NCI-H2227 treated with DMSO at 0.1 percent for 48 hours (cell line): Measurements from ENCODE around the gene CXorf49B.
"Not testable (repeated sequence)": the region's sequence is repeated elsewhere in the genome, so short reads cannot be mapped to it uniquely, and the experiment has no call there.

ENCODE experiments used
- DNase-seq: peaks from one replicate; lab custom pipeline; 2025; lab: John Stamatoyannopoulos, UW

CXorf49B gene

GRCh38 chrX:71763049-71763448 lies at the start of gene CXorf49B:
CXorf49B (plus strand) TSS chrX:71763349; CDS start chrX:71763424, 75 bp downstream.
- DNase-seq: not testable (repeated sequence)

- DNase-seq: not testable (repeated sequence)
Observed at GRCh38 chrX:71714064-71714463, 49.1 kb upstream of the CXorf49B start.

- not testable (repeated sequence) for DNase-seq
Observed at GRCh38 chrX:71715551-71715950, 47.6 kb upstream of the CXorf49B start.

- not testable (repeated sequence) for DNase-seq
Observed at GRCh38 chrX:71716323-71716722, 46.8 kb upstream of the CXorf49B start.

GRCh38 chrX:71718185-71718584 lies 45.0 kb upstream of the CXorf49B start, which contains the start of gene CXorf49:
CXorf49 (minus strand) TSS chrX:71718285; CDS start chrX:71718151, 134 bp downstream.
- not testable (repeated sequence) for DNase-seq

GRCh38 chrX:71719195-71719594 lies 44.0 kb upstream of the CXorf49B start:
- not testable (repeated sequence) for DNase-seq

GRCh38 chrX:71720289-71720886 lies 42.8 kb upstream of the CXorf49B start:
- not testable (repeated sequence) for DNase-seq

- not testable (repeated sequence) for DNase-seq
Observed at GRCh38 chrX:71760688-71761281, 2.4 kb upstream of the CXorf49B start.

- not testable (repeated sequence) for DNase-seq
Observed at GRCh38 chrX:71764832-71765231, 1.7 kb downstream of the CXorf49B start.

GRCh38 chrX:71765613-71766012 lies 2.5 kb downstream of the CXorf49B start:
- DNase-seq: not testable (repeated sequence)

- not testable (repeated sequence) for DNase-seq
Observed at GRCh38 chrX:71767134-71767533, 4.0 kb downstream of the CXorf49B start.

- DNase-seq: not testable (repeated sequence)
Observed at GRCh38 chrX:71778322-71778721, 15.2 kb downstream of the CXorf49B start.

GRCh38 chrX:71782225-71782949 lies 19.2 kb downstream of the CXorf49B start:
- not testable (repeated sequence) for DNase-seq

GRCh38 chrX:71782950-71783299 lies 19.8 kb downstream of the CXorf49B start:
- DNase-seq: not testable (repeated sequence)

- DNase-seq: not testable (repeated sequence)
Observed at GRCh38 chrX:71783569-71784347, 20.6 kb downstream of the CXorf49B start.

GRCh38 chrX:71784348-71784983 lies 21.3 kb downstream of the CXorf49B start:
- not testable (repeated sequence) for DNase-seq

- not testable (repeated sequence) for DNase-seq
Observed at GRCh38 chrX:71806450-71806849, 43.3 kb downstream of the CXorf49B start.

- no peak for DNase-seq
Observed at GRCh38 chrX:71809886-71810285, 46.7 kb downstream of the CXorf49B start.

GRCh38 chrX:71814123-71814912 lies 51.2 kb downstream of the CXorf49B start:
- DNase-seq: no peak

GRCh38 chrX:71815121-71815905 lies 52.2 kb downstream of the CXorf49B start:
- no peak for DNase-seq
